ENCODE measurements around the gene SLC37A1.

SLC37A1 gene

DNA sequence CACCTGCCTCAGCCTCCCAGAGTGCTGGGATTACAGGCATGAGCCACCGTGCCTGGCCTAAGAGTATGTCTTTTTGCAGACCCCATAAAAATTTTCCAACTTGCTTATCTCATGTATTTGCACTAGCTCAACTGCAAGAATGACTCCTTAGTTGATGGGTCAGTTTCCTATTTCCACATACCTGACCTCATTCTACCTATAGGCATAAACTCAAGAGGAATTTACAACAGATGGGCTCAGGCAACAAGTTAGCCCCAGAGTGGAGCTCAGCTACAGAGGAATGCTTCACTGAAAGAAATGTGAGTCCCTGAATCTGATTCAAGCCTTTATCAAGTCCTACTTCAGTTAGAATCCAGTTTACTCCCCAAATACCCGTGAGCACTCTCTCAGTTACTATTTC, 5.3 kb upstream of the SLC37A1 start:
- DNase-seq = no peak

DNA sequence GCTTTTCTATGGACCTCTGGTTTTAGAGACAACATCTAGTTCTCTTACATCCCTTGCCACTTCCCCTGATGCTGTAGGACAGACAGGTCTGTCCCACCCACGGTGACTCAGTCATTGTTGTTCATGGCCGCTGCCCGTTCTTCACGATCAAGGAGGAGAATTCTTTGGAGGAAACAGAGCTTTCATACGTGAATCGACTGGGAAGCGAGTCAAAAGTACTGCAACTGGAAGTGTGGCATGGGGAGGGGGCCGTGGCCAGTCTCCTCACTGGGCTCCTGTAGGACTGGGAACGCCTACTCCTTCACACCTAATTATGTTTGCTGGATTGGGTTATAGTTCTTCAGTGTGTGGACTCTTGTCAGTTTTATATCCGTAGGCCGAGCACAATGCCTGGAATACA, 4.4 kb upstream of the SLC37A1 start:
- DNase-seq = no peak

DNA sequence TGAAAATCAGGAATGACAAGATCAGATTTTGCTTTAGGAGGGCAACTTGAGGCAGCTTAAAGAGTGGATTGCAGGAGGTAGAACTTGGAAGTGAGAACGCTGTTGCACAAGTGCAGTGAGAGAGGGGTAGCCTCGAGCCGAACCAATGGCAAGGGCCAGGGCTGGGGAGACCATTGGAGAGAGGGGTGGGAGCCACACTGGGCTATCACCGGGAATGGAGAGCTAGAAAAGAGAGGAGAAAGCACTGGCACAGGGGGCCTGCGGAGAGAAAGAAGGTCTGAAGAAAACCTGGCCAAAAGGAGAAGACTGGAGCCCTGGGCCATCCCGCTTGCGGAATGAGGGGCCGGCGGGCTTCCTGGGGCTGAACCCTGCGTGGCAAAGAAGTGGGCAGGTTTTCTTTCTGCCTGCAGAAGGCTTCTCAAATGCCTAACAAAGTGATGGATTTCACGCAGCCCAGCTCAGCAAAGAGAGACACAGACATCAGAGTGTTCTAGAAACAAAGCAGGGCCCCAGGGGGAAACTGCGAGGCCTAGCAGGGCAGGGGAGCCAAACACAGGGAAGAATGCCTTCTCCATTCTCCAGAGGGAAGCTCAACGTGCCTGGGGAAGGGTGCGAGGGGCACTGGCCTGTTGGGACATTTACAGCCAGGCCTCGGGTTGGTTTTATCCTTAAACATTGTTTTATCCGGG, 1.2 kb upstream of the SLC37A1 start:
- no peak for DNase-seq

DNA sequence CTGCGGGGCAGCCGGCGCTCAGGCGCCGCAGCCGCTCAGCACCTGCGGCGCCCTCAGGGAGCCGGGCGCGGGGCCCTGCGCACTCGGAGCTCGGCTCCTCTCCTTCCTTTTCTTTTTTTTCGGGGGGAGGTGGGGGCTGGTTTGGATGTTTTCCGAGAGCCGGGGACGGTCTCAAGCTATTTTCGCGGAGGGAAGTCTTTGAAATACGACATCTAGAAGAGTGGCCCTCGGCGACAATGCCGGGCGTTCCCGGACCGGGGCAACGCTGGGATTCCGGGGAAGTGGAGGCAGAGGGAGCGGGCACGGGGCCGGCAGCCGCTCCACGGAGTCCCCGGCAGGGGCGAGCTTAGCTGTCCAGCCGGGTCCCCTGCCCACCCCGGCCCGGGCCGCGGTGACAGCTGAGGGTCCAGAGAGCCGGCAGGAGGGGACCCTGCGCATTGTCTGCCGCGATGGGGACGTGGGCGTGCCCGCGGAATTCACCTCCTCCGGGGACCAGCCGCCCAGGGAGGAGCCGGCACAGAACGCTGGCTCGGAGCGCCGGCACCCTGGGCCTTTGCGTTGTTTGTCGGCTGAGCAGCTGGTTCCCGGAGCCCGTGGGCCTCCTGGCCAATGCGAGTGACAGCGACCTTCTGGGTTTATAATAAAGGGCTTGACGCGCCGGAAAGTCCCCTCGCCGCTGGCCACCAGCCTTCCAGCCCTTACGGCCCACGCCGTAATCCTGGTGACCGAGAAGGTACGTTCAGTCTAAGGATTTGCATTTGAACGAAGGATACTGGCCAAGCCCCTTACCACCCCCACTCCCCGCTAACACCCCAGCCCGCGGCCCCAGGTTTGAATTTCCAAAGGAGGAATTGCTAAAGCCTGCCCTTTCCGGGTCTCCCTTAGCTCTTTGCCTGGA, 582 bp downstream of the SLC37A1 start:
- DNase-seq = peak; percentile 48

DNA sequence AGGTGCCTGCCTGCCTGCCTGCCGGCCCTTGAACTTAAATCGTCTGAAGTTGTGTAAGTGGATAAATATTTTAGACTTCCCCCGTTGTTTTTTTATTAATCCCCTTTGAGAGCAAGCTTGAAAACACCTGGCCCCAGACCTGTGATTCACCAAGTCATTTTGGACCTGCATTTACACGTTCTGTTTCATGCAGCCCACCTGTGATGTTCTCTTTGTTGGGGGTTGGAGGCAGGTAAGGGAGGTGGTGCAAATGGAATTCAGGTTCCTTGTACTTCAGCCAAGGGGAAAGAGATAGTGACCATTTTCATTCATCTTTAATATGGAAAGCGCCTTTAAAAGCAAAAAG, 1.2 kb downstream of the SLC37A1 start:
- DNase-seq = peak; percentile 48

DNA sequence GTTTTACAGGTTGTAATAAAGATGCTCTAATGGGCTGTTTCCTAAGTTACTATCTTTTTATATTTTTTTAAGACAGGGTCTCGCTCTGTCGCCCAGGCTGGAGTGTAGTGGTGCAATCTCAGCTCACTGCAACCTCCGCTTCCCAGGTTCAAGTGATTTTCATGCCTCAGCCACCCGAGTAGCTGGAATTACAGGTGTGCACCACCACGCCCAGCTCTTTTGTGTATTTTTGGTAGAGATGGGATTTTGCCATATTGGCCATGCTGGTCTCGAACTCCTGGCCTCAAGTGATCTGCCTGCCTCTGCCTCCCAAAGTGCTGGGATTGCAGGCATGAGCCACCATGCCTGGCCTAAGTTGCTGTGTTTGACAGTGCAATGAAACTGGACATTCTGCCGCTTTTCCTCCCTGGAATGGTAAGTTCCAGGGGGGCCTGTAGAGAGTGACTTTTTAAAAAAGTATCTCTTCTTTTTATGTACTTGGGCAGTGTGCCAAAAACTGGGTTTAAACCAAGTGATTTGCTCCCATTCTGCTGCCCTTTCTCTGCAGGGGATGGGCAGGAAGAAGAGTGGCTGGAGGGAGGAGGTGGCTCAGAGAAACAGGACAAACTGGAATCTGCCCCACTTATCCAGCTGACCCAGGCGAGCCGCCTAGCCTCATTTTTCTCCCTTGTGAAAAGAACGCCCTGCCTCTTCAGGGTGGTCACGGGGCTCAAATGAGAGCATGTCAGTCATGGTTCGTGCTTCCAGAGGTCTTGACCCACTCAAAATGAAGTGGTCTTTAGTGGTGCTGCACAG, 2.3 kb downstream of the SLC37A1 start:
- no peak for DNase-seq

DNA sequence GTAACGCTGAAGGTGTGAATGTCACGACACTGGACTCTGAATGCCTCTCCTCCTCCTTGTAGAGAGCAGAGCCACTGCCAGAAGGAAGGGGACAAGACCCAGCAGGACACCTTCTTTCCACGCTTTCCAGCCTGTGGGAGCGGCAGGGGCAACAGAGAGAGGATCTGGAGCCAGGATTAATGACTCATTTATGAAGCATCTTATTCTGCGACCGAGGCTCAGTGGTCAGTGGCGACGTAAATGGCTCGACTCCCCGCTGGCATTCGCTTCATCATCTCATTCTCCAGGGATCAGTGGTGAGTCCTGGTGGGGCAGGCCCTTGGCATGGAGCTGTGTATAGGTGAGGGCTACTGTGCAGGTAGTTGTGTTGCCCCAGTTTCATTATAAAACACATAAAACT, 4.6 kb downstream of the SLC37A1 start:
- no peak for DNase-seq

DNA sequence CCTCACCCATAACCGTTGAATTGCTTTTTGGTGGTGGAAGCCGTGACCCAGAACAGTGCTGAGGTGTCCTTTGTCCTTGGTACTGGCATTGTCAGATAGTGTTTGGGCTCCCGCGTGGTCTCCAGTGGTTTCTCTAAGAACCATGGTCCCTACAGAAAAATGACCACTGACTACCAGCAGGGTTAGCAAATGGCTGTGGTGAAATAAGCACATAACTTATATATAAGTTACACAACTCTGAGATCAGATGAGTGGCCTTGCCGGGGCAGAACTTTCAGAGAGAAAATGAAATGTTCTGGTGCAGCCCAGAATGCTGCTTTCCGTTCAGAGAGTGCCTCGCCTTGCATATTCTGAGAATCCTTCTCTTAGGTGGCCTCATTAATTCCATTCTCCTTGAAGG, 5.0 kb downstream of the SLC37A1 start:
- no peak for DNase-seq

DNA sequence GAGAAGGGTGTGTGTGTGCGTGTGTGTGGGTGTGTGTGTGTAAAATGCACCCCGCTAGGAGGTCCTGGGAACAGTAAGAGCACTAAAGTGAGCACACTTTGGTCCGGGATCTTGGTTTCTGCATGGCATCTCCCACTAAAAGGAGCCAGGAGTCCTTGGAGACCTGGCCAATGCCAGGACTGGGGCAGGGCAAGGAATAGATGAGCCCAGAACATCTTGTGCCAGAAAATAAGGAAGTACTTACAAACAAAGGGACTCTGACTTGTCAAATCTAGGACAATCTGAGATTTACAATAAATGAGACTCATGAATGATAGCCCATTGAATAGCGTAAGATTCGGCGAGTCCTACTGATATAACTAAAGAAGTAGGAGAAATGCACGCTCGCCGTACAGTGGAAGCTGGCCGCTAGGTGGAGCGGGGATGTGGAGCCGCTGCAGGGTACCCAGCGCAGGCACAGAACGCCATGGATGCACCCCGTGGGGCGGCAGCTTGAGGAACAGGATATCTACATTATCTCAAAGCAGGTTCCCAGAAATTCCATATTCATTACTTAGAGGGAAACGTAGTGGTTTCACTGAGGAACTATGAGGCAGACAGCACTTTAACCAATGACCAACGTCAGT, 7.1 kb downstream of the SLC37A1 start:
- no peak for DNase-seq

DNA sequence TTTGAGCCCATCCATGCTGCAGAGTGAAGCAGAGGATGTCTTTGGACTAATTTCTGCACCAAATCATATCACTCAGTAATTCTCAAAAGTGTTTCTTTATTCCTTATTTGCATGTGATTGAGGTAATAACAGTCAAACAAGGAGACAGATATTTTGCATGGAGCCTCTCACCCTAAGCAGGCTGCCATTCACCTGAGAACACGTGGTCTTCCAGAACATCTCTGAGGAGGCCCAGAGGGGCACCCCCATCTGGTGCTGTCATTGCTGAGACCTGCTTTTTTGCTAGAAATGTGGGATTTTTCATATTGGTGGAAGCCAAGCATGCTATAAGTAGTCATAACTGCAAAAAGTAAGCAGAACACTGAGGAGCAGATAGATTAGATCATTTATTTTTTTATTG, 7.7 kb downstream of the SLC37A1 start:
- DNase-seq = no peak

DNA sequence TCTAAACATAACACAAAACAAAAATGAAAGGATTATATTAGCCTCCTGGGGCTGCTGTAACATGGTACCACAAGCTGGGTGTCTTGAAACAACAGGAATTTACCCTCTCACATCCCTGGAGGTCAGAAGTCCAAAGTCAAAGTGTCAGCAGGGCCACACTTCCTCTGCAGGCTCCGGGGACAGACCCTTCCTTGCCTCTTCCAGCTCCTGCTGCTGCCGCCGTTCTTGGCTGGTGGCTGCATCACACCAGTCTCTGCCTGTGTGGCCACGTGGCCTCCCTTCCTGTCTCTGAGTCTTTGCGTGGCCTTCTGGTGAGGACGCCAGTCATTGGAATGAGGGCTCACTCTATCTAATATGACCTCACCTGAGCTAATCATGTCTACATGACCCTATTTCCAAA, 8.2 kb downstream of the SLC37A1 start:
- no peak for DNase-seq

DNA sequence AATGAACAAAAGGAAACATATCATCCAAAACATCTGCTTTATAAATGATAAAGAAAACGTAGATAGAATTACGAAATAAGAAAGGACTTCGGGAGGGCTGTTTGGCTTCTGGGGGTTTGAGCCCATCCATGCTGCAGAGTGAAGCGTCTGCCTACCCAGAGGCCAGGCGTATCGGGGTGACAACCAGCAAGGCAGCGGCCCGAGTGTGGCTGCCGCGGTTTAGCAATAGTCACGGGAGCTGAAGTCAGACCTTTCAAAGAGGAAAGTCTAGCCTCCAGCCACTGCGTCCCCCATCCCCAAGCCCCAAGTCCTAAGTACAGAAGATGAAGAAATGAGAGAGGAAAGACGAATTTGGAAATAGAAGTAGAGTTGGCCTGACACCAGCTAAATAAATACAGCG, 8.6 kb downstream of the SLC37A1 start:
- DNase-seq = no peak

DNA sequence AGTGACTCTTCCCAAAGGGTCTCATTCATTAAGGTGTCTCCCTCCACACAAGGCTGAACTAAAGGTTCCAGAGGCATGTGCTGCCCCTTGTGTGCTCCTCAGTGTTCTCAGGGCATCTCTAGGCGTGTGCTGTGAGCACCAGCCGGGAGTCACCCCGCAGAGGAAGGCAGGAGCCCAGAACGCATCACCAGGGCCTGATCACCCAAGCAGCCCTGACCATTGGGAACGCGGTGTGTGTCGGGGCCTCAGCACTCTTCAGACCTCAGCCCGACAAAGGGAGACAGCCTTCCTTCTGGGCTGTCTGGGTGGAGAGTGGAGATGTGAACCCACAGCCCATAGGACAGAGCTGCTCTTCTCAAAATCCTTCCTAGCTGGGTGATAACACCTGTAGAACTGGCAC, 9.1 kb downstream of the SLC37A1 start:
- no peak for DNase-seq

DNA sequence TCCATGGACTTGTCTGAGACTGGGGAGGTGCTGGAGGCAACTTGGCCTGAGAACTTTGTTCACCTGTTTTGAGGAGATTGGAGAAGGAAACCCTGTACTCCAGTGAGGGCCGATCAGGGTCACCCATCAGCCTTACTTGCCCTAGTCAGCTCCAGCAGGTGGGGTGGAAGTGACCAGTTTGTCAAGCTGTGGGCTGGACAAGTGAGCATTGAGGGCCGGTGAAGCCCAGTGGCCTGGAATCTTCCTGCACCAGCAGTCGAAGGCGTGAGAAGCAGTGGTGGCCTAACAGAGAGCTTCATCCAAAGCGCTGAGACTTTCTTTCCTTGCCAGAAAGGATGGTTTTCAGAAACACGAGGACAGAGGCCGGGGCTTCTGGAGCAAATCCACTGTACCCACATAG, 9.6 kb downstream of the SLC37A1 start:
- DNase-seq = no peak

DNA sequence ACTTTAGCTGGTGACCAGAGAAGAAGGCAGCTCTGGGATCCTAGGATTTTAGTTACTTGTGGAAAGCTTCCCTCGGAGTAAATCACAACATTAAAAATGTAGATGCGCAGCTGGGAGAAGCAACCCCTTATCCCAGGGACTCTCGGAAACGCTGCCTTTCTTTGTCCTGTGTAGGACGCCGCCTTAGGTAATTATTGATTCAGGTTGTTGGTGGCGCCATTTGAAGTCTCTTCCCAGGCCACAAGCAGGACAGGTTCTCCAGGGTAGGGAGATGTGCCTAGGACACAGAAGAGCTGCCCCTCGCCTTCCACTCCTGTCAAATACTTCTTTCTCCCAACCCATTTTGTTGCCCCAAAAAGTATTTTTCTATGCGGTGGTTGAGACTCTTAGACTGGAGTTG, 10.3 kb downstream of the SLC37A1 start:
- peak; percentile 19 for DNase-seq

DNA sequence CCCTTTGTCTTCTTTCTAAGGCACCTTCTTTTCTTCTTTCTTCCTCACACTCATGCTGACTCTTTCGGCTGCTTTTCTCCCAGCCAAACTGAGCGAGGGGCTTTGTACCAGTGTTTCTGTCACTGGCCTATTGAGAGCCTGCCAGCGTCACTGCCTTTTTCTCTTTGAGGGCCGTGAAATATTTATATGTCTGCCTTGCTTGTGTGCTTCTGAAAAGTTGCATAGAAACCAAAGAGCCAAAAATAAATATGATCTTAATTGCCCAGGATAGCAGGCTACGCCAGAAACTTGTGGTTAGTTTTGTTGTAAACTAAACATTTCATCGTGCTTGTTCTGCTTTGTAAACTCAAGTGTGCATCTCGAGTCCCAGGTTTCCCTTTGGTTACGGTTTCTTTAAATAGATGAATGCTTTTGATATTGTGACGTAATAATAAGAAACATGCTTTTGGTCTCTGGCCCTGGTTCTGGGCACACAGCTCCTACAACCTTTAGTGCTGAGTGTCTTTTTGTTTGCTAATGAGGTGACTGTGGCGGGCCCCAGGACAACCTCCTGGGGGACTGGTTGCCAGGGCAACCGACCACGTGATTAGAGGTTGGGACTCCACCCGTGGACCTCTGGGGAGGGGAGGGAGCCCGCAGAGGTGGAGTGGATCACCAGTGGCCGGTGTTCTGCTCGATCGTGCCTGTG, 10.8 kb downstream of the SLC37A1 start:
- peak; percentile 87 for DNase-seq

DNA sequence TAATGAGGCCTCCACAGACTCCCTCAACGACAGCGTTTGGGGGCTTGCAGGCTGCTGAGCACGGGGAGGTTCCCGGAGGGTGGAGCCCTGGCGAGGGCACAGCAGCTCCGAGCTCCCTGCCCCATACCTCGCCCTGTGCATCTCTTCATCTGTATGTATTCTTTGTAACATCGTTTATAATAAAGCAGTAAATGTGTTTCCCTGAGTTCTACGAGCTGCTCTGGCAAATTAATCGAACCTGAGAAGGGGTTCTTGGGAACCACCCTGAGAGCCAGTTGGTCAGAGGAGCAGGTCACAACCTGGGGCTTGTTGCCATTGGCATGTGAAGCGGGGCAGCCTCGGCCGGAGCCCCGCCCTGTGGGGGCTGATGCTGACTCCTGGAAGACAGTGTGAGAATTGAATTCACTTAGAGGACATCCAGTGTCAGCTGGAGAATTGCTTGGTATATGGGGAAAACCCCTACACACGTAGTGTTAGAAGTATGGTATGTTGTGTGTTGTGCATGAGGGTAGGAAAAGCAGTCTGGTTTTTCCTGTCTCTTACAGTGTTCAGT, 11.5 kb downstream of the SLC37A1 start:
- DNase-seq = no peak

DNA sequence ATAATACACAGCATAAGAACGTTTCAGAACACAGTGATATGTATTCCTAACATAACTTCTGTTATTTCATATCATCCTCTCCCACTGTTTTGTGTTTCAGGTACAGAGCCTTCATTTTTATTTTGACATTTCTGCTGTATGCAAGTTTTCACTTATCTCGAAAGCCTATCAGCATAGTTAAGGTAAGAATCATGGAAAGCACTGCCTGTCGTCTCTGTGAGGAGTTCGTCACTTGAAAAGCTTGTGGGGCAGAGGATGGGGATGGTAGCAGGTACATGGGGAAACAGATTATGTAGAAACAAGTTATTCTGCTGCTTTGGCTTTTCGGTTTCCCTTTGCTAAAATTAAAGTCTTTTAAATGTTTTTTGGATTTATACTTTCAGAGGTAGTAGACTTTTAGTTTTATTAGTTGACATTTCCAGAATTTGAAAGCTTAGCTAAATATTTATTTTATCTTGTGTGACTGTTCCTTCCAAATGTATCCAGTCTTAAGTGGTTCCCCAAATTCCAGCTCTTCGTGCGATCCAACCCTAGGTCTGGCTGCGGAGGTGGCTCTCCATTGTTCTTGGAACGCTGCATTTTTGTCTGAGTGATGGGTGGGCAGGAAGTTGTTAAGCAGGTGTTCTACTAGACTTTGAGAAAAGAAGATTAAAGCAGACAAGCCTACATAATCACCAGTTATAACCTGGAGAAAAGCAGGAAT, 12.2 kb downstream of the SLC37A1 start:
- DNase-seq = no peak

DNA sequence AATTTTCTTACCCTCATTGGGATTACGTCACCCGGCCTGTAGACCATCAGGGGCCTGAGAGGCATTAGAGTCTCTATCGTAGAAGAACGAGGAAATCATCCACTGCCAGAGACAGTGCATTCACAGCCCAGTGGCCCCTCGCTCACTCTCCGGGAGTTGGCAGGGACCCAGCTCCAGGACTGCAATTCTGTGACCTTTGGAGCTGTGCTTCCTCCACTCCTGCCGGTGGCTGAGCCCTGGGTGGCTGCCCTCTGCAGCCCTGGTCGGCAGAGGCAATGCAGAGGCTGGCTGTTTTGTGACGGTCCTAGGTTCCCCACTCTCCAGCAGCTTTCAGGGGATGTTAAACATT, 12.7 kb downstream of the SLC37A1 start:
- DNase-seq = no peak

DNA sequence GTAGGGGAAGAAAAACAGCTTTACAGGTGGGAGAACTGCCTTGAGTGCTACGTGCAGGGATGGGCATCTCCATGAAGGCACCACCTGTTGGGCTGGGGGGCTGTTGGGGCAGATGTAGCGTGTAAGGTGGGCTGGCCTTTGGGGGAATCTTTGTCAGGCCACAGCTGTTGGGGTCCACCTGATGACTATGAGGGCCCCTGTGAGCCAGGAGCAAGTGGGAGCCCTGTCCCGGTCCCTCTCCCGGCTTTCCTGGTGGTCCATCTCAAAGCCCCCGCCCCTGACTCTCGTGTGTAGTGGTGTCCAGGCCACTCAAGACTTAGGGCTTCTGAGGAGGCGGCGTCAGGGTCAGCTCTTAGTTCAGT, 13.5 kb downstream of the SLC37A1 start:
- DNase-seq = no peak

DNA sequence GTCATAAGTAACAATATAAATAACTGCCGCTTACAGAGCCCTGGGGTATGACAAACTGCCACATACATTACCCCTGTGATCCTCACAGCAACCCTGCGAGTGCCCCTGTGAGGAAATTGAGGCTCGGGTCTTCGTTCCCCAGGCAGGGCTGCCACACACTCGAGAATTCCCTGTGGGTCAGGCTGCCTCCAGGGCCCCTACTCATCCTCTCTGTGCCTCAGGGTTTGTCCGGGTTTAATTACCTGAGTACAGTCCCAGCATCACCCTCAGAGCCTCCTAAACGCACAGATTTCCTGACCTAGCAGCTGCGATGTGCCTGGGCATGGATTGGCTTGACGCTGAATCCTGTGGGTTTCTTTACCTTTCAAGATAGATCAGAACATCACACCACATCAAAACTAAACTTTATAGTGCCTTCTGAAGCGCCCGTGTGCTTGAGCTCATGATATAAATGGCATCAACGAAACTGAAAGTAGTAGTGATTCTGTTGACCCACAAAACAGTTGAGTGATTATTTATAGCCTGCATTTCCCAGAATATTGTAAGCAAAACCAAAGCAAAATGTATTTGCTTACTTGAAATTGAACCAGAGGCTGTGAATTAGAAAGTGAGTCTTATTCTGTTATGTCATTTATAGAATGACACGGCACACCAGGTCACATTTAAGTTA, 14.0 kb downstream of the SLC37A1 start:
- no peak for DNase-seq

All from NCI-H1105 treated with DMSO at 0.1 percent for 48 hours (cell line).